Stimulated activated CD4-positive, alpha-beta T cell treated with anti-CD3 and anti-CD28 coated beads, Interleukin-12 subunit alpha, Interleukin-12 subunit beta, amount 100 ng/mL, for 4 hours (primary cell): ENCODE measurements around the gene SLC1A3.

ENCODE experiments used
- DNase-seq: peaks from one replicate; pipeline ENCODE4 v3.0.0-alpha.2; 2020

Gene SLC1A3

GRCh38 chr5:36658038-36658756, 51.8 kb downstream of the SLC1A3 start:
- no peak for DNase-seq

DNA sequence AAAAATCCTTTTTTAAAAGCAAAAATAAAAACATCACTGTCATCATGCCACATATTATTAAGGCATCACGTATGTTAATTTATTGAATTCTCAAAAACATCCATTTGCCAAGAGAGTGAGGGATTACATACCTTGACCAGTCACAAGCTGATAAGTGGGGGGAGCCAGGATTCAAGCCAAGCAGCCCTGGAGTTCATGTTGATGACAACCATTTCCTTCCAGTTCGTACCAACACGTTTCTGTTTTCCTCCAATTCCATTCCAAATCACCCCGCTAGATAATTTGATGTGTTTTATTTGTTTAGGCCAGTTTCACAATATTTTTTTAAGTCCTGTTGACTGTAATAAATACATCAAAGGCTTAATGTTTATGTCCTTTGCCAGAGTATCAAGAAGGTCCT, 53.0 kb downstream of the SLC1A3 start:
- no peak for DNase-seq

DNA sequence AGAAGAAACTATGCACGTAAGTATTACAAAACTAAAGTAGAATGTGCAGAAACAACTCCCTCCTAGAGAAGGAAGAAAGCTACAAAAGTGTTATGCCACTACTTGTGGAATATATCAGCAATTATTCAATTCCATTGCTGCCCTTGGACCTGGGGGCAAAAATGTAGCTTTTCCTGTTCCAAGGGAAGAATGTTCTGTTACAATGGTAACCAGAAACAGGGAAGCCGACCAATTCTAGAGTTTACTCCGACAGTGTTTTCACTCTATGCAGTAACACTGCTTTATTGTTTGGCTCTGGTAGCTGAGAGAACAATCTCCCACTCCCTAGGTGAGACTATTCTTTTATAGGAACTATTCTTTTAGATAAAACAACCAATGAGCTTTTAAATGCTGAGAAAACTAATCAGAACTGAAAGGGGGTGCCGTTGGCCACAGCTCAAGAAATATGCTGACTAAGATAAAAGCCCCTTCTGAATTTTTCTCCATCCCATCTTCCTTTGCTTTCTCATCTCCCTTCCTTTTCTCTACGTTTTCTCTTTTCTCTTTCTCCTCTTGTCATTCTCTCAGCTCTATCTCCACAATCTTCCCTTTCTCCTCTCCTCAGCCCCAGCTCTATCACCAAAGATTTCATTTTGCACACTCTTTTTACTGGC, 54.1 kb downstream of the SLC1A3 start:
- DNase-seq, result no peak

DNA sequence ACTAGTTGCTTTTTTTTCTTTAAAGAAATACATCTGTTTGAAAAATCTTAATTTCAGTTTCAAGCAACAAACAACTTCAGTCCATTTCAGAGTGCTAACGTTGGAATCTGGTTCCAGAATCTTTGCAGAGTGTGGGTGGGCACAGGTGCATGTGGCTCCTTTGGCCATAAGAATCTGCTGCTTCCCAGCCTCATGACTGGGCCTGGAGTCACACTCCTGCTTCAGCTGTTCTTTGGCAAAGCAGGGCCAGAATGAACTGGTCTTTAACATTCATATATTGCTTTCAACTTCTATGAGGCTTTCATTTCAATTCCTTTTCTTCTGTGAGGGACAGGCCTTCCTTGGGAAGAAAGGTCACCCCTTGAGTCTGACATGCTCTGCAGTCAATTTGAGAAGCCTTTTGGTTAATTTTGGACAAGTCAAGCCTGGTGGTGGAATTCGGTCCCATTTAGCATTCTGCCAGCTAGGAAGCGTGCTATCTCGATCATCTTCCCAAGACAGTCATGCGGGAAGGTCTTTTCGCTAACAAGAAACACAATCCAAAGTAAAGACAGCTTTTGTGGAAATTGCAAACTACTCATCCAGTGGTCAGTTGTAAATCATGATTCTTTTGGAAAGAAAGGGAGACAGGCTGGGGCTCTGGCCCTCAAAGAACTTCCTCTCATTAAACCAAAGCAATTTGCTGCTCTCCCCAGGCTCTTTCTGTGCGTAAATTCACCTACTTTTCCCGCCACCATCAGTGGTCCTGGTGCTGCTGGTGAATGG, 55.2 kb downstream of the SLC1A3 start:
- no peak for DNase-seq

DNA sequence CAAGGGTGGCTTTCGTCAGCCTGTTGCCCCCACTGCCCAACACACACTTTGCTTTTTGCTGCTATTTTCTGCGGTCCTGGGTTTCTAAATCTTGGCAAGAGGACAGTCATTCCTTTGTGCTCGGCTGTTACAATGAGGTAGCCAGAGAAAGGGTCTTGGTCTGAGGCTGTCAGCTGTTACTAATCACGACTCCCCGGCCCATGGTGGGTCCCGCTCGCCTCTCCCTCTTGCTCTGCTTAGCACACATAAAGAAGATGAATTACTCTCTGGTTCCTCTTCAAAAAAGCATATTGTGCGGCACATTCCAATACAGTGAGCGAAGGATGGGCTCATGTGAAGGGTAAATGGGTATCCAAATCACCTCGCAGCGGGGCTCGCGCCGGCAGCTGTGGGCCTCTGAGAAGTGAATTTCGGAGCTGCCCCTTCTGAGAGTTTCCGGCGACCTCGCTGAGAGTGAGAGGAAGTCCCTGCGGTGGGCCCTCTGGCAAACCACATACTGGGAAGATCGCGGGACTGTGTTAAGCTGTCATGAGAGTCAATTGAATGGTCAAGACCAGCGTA, 56.0 kb downstream of the SLC1A3 start:
- no peak for DNase-seq

DNA sequence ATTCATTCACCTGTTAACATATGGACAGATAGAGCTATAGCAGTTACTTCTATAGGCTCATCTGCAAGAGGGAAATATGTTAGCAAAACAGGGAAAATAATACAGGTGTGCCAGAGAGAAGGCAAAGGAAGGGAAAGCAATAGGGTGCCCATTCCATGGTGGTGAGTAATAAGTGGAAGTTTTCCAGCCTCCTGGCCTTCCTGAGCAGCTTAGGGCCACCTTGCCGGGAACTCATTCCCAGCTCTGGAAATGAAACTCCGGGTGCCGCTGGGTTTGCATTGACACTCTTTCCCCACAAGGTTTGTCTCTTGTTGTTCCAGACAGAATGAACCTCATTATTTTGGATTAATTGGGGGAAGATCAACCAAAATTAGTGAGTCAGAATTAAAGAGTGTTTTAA, 58.4 kb downstream of the SLC1A3 start:
- no peak for DNase-seq

- no peak for DNase-seq
Measured at GRCh38 chr5:36665628-36666027, 59.2 kb downstream of the SLC1A3 start.

DNA sequence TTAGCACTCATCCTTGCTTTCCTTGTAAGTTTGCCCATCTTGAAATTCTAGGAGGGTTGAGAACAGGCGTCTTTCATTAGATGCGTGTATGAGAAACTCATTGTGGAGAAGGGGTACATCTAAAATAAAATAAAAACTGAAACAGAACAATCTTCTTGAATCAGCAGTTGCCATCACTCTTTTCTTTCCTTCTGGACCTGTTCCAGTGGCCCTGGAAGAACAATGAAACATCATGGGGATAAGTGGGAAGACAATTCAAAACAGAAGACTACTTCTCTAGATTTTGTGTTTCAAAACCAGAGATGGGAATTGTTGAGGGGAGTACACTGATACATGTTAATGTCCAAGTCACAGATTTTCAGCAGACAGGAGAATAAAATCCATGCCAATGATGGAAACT, 59.9 kb downstream of the SLC1A3 start:
- DNase-seq, result no peak

- no peak for DNase-seq
Measured at GRCh38 chr5:36666986-36667385, 60.6 kb downstream of the SLC1A3 start.

- no peak for DNase-seq
Measured at GRCh38 chr5:36667824-36668223, 61.4 kb downstream of the SLC1A3 start.

DNA sequence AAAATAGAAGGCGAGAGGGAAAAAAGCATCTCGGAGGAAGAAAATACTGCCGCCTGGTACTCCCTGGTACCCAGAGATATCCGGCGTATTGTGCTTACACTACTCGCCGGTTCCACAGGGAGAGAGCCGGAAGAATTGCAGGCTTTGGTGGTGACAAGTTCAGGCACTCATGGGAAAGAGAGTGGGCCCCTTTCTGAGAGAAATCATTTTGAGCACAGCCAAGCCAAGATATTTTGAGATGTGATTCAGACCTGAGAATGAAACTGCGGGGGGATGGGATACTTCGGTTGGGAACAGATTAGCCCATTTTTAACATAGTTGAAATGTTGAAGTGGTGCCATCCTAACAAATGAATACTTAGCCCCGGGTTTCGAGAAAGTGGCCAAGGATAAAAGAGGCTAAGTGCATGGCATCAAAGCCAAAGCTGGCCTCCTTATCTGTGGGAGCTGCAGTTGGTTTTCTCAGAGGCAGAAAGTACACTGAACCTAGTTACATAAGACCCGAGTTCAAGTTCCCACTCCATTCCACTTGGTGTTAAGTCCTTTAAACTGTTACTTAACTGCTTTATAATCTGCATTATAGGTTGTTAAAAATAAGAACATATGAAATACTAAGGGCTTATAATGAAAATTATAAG, 62.7 kb downstream of the SLC1A3 start:
- DNase-seq, result no peak

GRCh38 chr5:36670548-36670947, 64.1 kb downstream of the SLC1A3 start:
- DNase-seq, result no peak

DNA sequence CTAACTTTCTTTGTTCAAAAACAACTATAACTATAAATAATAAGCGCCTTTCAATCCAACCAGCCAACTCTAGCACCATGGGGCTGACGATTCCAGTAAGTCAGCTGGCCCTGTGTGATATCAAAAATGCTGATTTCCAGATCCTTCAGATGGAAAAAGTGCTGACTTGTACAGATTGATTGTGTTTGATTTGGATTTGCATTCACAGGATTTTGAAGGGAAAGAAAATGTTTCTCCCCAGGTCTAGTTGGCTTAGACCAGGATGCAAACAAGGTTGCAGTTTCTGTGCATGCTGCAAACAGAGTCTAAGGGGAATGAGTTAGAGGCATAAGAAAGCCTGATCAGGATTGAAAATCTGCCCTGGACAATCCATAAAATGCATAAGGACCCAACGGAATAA, 68.9 kb downstream of the SLC1A3 start:
- DNase-seq, result no peak

- DNase-seq, result no peak
Measured at GRCh38 chr5:36679221-36679989, 73.0 kb downstream of the SLC1A3 start.

DNA sequence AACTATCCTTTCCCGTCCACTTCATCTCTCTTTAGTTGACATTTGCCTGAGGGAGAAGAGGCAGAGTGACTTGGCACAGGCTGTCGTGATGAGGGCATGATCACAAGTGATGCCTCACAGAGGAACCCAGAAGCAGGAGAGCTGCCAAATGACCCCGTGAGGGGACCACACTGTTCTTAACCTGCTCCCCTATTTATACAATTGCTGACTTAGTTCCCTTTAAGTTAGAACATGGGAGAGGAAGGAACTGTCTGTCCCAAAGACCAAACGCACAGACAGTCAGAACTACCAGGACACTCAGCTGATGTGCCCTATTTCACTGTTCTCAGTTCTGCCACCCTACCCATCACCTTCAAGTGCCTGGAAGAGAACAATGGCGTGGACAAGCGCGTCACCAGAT, 73.7 kb downstream of the SLC1A3 start:
- DNase-seq, result no peak

DNA sequence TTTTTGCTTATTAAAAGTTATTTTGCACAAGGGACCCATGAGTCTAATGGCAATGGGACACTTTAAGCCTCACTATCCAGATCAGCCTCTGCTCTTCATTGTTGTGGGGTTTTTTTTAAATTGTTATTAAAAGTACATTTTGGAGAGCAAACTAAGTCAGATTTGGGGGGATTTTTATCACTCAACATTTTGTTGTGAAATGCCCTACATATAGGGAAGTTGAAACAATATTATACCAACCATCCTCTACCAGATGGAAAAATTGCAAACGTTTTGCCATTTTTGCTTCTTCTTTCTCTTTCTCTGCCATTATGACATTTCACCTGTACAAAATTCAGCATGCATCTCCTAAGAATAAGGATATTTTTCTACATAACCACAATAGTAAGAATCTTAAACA, 75.3 kb downstream of the SLC1A3 start:
- DNase-seq, result no peak

GRCh38 chr5:36682499-36682898, 76.1 kb downstream of the SLC1A3 start:
- DNase-seq, result no peak

DNA sequence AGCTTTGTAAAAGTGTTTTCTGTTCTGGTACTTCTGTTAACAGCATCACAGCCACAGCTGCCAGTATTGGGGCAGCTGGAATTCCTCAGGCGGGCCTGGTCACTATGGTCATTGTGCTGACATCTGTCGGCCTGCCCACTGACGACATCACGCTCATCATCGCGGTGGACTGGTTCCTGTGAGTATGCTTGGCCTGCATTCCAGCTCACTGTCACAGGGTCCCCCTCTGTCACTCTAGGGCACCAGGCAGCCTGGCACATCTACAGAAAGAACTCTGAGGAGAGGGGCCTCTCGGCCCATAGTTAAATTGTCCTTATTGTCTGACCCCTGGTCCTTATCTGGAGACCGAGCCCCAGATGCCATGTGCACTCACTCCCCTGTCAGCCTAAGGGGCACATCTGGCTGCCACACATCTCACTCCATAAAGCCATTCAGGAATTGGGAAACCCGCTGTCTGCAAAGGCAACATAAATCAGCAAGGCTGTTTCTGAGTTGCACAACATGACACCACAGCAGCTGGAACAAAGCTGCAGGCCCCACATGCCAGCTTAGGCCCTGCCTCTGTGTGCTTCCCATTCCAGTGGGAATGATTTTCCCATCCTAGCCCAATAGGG, 77.5 kb downstream of the SLC1A3 start:
- no peak for DNase-seq

GRCh38 chr5:36685631-36686288, 79.4 kb downstream of the SLC1A3 start:
- no peak for DNase-seq

GRCh38 chr5:36686881-36687280, 80.5 kb downstream of the SLC1A3 start:
- DNase-seq, result no peak

DNA sequence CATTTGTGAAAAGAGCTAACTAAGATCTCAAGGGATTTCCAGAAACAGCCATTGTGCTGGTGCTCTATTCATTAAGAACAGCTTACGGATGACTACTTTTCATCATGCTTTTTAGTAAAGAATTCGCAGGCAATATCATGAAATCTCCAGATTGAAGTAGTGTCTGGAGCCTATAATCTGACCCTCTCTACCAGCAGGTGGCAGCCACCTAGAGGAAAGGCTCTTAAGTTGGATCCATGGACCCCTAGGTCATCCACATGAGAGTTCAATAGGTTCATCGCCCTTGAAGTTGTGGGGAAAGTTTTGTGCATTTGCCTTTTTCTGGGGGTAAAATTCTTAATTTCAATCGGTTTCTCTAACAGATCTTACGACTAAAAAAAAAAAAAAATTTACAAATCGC, 82.3 kb downstream of the SLC1A3 start:
- no peak for DNase-seq
